GM18511 (cell line): ENCODE measurements around the gene ALPP.
"Not testable (repeated sequence)": the region's sequence is repeated elsewhere in the genome, so short reads cannot be mapped to it uniquely, and the experiment has no call there.

ENCODE experiments used
- ATAC-seq: cut with Tn5 transposase; IDR thresholded peaks from one replicate; pipeline ENCODE4 v1.9.1; 2021; ENCODE audit warnings: mild to moderate bottlenecking, moderate library complexity; ENCODE audit not compliant: unreplicated experiment

The ALPP gene

DNA sequence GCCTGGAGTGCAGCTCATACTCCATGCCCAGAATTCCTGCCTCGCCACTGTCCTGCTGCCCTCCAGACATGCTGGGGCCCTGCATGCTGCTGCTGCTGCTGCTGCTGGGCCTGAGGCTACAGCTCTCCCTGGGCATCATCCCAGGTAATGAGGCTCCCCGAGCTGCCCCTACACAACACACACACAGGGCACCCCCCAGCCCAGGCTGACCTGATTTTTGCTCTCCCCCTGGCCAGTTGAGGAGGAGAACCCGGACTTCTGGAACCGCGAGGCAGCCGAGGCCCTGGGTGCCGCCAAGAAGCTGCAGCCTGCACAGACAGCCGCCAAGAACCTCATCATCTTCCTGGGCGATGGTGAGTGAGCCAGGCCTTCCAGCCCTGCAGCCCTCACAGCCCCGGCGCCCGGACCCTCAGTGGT, at the start of gene ALPP:
ALPP (plus strand) TSS at position 17 of the 417 bp plus-strand sequence; CDS start at position 69, 52 bp downstream.
- not testable (repeated sequence) for ATAC-seq

DNA sequence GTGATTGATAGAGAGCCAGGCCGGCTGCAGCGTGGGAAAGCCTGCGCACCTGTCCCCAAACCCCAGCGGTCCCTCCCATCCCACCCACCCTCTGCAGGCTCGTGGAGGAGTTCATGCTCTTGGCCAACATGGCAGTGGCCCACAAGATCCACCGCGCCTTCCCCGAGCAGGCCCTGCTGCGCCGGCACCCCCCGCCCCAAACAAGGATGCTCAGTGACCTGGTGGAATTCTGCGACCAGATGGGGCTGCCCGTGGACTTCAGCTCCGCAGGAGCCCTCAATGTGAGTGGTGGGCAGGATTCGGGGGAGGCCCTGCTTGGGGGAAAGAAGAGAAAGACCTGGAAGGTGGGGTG, 48.9 kb upstream of the ALPP start:
- no peak for ATAC-seq

DNA sequence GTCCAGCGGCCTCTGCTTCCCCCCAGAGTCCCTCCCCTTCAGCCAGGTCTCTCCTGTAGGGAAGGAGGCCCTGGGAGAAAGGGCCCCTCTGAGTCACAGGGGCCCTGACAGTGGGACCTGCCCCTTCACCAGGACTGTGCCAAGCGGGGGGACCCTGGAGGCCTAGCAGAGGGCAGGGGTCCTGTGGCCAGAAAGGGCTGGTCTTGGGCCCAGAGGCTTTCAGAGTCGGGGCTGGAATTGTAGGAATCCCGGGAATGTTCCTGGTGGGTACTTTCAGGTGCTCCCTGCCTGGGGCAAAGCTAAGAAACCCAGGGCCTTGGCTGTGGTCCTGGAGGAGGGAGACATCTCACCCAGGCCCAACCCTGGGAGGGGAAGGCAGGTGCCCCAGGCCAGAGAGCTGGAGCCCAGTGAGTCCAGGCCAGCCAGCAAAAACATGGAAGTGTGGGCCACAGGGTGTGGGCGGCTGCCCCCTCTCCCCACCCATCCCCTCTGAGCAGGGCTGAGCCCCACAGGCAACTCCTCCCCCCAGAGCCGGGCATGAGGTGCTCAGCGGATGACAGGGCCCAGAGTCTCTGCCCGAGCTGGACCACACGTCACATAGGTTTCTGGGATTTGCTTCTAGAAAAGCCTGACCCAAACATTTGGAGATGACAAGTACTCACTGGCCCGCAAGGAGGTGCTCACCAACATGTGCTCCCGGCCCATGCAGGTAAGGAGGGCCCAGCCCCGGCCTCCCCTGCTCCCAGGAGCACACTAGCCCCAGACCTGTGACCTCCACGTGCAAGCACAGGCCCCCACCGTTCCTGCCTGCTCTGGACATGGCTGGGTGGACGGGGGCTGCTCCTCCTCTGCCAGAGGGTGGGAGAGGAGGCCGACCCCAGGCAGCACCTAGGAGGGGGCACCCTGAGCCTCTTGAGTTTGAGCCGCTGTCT, 48.2 kb upstream of the ALPP start:
- no peak for ATAC-seq

DNA sequence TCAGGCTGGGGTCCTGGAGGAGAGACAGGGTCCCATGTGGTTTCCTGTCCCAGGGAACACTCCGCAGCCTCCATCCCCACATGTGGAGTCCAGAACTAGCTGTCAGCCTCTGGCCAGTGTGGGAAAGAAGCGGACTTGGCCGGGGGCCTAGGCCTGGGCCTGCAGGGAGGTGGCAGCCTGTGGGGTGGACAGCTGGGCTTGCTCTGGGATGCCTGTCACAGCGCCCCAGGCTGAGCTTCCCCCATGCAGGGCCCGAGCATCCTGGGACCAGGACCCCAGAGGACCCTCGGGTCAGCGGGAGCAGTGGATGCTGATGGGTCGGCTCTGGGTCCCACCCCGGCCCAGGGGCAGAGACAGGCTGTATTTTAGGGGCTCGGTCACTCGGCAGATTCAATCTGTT, 47.5 kb upstream of the ALPP start:
- not testable (repeated sequence) for ATAC-seq

DNA sequence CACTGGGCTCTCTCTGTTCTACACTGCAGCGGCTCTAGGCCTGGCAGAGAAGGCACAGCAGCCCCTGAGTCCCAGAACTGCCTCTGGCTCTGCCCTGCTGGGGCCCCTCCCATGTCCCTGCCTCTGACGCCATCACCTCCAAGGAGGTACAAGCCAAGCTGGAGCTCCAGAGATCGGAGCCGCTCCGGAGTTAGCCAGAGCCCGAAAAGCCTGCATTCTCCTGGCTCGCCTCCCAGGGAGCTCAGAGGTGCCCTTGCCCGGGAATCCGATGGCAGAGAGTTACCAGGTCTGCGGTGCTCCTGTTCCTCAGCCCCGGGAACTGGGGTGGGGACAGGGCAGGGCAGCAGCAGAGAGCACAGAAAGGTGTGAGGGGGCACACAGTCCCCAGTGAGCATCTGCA, 46.9 kb upstream of the ALPP start:
- ATAC-seq: not testable (repeated sequence)

DNA sequence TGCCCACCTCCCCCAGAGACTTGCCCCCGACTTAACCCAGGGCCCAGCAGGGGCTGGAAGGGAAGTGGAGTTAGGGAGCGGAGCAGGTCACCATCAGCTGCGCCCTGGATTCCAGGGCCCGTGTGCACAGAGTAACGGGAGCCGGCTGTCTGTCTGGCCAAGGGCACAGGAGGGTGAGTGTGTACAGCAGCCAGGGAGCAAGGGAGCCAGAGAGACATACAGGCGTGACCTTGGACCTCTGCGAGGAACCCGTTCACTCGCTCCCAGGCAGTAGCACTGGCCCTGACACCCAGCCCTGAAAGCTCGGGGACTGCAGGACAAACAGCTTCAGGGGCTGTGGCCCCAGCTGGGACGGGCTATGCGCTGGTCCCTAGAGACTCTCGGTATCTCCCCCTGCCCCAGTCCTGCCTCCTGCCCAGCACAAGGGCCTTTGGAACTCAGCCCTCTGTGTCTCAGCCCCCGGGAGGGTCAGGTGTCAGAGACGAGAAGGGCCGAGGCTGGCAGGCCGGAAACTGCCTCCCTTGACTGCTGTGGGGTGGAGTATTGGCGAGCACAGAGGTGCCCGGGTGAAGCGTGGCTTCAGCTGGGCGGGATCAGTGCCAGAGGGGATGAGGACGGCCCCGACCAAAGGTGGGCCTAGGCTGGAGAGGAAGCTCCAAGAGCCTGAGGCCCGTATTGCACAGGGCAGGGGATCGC, 46.2 kb upstream of the ALPP start:
- not testable (repeated sequence) for ATAC-seq

DNA sequence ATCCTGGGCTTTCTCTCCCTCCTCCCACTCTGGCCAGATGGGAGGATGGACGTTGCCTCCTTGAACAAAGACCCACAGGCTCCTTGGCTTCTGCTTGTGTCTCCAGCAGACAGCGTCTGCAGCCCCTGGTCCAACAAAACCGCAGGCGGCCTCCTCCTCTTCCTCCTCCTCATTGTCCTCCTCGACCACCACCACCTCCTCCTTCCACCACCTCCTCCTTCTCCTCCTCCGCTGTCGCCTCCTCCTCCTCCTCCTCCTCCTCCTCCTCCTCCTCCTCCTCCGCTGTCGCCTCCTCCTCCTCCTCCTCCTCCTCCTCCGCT, 45.7 kb upstream of the ALPP start:
- ATAC-seq: no peak

DNA sequence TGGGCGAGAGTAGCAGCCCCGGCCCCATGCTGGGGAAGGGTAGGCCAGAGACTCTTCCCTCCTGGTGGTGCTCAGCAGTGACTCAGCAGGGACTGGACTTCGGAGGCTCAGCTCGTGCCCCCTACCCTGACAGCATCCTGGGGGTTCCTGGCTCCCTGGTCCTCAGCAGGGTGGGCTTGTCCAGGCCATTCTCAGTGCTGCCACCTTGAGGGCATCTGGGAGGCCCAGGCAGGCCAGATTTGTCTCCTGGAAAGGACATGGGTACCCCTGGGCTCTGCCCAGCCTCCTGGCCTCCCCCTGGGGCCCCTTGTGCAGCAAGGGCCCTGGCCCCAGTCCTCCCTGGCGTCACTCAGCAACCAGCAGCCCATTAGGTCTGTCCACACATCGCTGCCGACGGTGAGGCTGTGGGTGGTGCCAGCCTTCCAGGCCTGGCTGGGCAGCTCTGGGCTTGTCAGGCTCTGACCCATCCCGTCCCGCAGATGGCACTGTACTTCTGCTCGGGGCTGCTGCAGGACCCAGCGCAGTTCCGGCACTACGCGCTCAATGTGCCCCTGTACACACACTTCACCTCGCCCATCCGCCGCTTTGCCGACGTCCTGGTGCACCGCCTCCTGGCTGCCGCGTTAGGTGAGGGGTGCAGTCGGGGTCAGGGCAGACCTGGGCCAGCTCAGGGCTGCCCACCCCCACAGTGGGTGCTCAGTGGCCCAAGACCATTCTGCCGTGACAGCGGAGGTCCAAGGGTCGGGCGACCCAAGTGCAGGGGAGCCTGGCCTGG, 45.0 kb upstream of the ALPP start:
- ATAC-seq: no peak

DNA sequence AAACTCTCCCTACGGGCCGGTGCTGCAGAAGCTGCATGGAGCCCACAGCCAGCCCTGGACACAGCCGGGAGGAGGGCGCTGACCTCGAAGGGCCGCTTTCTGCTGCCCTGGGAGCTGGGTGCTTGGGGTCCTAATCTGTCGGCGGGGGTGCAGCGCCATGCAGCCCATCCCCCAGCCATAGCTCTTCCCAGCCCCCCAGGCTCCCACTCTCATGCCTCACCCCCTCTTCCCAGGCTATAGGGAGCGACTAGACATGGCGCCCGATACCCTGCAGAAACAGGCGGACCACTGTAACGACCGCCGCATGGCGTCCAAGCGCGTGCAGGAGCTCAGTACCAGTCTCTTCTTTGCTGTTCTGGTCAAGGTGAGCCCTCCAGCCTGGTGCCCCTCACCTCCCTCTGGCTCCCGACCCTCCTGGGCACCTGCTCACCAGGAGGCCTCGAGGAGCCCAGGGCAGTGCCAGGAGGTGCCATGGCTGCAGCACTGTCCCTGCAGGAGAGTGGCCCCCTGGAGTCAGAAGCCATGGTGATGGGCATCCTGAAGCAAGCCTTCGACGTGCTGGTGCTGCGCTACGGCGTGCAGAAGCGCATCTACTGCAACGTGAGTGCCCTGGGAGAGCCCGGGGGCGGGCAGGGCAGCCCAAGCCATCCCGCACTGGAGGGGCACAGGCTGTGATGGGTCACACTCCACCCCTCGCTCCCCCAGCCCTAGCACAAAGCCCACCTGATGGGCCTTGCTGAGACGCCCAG, 44.2 kb upstream of the ALPP start:
- ATAC-seq: not testable (repeated sequence)

DNA sequence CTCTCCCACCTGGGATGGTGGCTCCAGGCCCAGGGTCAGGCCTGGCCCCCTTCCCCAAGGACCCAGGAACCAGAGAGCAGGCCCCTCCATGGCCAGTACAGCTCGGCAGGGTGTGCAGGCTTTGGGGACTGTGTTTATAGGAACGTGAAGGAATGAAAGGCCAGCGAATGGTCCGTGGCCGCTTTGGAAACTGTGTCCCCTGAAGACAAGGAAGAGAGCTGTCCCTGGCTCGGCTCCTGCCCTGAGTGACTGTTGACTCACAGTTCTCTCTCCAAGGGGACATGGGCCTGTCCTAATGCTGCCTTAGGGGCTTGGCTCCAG, 43.7 kb upstream of the ALPP start:
- not testable (repeated sequence) for ATAC-seq

DNA sequence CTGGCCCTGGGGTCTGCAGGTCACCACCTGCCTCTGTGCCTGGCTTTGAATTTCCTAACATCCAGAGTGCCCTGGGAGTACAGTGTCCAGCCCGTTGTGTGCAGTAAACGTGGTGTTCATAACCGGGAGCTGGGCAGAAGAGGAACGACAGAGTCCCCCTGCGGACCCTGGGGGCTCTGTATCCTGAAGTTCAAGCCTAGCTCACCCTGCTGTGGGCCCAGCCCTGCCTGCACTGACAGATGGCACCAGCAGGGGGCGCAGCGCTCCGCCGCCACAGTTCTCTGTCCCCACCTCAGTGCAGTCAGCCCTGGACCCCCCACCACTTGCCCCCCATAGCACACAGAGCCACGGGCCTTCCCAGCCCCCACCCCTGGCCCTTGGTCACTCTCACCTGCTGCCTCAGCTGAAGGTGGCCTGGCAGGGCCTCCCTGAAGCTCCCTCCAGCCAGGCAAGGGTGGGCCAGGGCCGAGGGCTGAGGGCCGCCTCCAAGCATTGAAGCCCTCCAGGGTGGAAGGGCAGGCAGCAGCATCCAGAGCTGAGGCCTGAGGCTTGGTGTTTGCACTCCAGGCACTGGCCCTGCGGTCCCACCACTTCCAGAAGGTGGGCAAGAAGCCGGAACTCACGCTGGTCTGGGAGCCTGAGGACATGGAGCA, 43.2 kb upstream of the ALPP start:
- ATAC-seq: not testable (repeated sequence)

DNA sequence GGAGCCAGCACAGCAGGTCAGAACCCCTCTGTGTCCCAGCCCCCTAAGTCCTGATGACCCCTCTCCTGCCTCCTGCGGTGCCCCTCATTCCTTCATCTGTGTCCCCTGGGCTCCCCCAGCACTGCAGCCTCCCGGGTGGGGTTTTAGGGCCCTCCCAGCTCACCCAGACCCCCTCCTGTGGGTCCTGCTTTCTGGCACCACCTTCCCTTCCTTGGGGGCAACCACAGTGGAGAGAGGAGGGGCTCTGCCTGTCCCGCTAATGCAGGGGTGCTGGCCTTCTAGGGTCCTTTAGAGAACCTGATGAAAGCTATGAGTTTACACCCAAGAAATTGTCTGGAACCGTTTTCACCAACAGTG, 42.7 kb upstream of the ALPP start:
- no peak for ATAC-seq

DNA sequence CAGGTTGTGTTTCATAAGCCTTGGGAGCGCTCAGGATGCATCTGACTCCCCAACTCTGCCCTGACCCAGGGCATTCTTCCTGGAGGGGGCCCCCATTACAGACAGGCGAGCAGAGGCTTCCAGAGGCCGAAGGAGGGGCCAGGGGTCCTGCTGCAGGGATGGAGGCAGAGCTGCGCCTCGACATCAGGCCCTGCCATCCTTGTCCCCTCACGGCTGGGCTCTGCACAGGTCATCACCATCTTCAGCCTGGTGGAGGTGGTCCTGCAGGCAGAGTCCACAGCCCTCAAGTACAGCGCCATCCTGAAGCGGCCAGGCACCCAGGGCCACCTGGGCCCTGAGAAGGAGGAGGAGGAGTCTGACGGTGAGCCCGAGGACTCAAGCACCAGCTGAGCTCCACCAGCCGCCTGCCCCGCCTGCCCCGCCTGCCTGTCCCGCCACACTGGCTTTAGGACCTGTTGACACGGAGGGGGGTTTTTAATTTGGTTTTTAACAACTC, 42.3 kb upstream of the ALPP start:
- no peak for ATAC-seq

DNA sequence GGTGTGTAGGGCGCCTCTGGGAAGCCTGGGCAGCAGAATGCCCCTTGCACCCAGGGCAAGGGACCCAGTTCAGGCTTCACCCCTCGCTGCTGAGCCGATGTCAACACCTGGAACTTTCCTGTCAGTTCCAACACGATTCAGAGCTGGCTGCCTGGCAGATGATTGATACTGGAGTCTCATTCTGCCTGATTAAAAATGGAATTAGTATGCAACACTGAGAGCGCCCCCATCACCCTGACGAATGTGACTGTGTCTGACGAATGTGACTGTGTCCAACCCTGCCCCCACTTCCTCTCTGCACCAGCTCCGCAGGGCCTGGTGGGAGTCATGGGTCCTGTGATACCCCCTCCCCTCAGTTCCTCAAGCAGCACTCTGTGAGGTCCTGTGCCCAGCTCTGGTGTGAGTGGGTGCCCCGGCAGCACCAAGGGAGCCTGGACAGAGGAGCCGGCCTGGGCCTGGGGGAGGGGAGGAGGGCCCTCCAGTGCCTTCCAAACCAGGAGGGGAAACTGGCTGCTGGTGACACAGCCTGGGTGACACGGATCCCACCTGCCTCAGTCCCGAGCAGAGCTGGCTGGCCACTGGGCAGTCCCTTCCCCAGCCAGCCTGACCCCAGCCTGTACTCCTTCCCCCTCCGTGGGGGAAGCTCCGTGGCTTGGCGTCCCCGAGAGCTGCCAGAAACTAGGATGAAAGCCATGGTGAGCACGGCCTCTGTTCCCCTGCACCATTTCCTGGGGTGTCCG, 41.4 kb upstream of the ALPP start:
- no peak for ATAC-seq

DNA sequence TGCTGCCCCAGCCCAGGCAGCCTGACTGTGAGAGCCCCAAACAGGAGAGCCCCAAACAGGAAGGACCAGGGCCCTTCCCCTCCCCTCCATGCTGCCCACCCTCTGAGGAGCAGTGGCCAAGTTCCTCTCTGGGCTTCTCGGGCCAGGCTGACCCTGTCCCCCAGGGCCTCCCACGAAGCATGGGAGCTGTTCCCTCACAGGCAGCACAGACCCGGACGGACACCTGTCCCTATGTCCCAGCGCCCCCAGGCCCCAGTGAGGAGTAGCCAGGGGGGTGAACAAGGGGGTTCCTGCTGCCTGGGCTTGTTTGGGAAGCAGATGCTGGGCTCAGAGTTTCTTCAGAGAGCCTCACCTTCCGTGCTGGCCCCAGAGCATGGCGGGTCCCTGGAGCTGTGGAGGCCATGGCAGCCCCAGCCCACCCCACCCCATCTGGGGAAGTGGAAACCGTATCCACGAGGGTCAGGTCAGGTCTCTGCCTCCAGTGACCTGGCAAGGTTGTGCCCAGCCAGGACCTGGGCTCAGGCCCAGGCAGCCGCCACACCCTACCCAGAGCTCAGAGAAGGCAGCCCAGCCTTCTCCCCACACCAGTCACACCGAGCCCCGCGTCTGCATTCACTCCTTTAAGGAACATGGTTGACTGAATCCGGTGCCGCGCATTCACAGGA, 40.3 kb upstream of the ALPP start:
- ATAC-seq: not testable (repeated sequence)

DNA sequence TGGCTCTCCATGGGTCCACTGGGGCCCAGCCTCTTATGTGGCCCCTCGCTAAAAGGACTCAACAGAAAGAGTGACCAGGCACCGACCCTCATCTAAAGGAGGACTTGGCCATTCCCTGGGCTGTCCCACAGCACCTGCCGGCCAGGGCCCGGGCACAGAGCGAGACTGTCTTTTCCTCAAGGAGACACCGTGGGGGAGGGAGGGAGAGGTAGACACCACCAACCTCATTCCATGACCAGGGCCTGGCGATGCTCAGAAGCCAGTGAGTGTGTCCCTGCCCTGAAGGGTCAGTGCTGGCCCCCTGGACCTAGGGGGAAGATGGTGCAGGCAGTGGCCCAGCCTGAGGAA, 39.8 kb upstream of the ALPP start:
- ATAC-seq: no peak

DNA sequence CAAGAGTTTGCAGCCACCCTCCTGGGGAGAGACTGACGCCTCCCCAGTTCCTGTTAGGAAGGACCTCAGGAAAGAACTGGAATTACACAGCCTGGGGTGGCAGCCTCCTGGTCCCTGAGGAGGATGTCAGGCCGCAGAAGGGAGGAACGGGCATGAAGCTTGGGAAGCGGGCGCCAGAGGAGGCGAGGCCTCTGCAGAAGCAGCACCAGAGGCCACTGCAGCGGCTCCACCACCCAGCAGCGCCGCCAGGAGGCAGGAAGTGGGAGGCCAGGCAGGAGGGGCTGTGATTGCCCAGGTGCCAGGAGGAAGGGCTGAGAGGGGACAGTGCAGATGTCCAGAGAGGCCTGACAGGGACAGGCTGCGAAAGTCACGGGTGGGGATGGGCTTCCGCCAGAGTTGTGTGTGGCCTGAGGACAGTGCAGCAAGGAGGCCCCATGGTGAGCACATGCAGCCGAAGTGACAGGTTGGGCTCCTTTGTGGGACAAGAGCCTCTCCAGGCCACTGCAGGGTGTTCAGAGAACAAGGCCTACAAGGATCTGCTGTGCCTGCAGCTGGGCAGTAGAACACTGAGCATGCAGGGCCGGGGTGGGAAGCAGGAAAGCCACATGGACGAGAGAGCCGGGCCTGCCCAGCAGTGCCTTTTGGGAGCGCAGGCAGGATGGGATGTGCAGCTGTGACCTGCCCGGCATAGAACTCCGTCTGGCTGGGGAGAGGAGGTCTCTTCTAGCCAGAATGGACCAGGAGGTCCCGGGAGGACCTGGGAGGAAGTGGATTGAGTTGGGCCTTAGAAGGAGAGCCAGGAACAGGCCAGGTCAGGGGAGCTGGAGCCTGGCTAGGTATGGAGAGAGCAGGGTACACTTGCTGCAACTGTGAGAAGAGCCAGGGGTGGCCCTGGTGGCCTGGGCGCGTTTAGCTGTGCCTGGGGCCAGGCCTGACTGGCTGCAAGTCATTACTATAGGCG, 39.1 kb upstream of the ALPP start:
- ATAC-seq: no peak
